ENCODE results near the gene CDC42SE1.
A peak's percentile ranks its signal among the peaks of the same experiment; 100 is the strongest.

The CDC42SE1 gene

GRCh38 chr1:151007853-151008243 is 51.6 kb downstream of the CDC42SE1 start:
- Histone ChIP-seq H3K4me1 (ENCODE audit: low read depth, poor library complexity, severe bottlenecking) (peaks cover 64% of the 10 kb centered on the region), H3K9ac (peak overlapping the region; percentile 65), H3K27ac (peak overlapping the region; percentile 68), H3K4me2 (peak overlapping the region; percentile 73), H4K20me1 (ENCODE audit: insufficient read depth) (no peaks in the 10 kb centered on the region), H2AFZ (ENCODE audit: low read depth) (peak overlapping the region; percentile 84), H3K79me2 (ENCODE audit: insufficient read depth, low read depth) (no peaks in the 10 kb centered on the region), H3K27me3 (ENCODE audit: insufficient read depth, low read depth) (no peaks in the 10 kb centered on the region), H3K4me3 (IDR thresholded peaks at IDR 0.05; ENCODE audit: insufficient read depth, low read depth, low read length) (no peak overlapping the region), H3K36me3 (ENCODE audit: insufficient read depth) (no peaks in the 10 kb centered on the region)
- no peak for TF ChIP-seq CTCF (conservative IDR thresholded peaks at IDR 0.05; ENCODE audit: low read depth, low read length)

GRCh38 chr1:151006327-151007052 is 52.9 kb downstream of the CDC42SE1 start, which contains the start of gene MINDY1:
MINDY1 (minus strand) TSS chr1:151006902; CDS start chr1:151002617, 4,285 bp downstream.
- Histone ChIP-seq H3K4me1 (ENCODE audit: low read depth, poor library complexity, severe bottlenecking) (peaks cover 63% of the 10 kb centered on the region), H2AFZ (ENCODE audit: low read depth) (peak within 1 kb of the TSS; percentile 84), H3K27ac (peak within 1 kb of the TSS; percentile 68), H3K4me2 (peak within 1 kb of the TSS; percentile 73), H3K4me3 (IDR thresholded peaks at IDR 0.05; ENCODE audit: insufficient read depth, low read depth, low read length) (no peak within 1 kb of the TSS), H3K27me3 (ENCODE audit: insufficient read depth, low read depth) (no peaks in the 10 kb centered on the region; the same call in 1 of the 2 replicates), H3K79me2 (ENCODE audit: insufficient read depth, low read depth) (no peaks in the 10 kb centered on the region), H3K36me3 (ENCODE audit: insufficient read depth) (no peaks in the 10 kb centered on the region), H4K20me1 (ENCODE audit: insufficient read depth) (no peaks in the 10 kb centered on the region), H3K9ac (peak within 1 kb of the TSS; percentile 65)
- peak; percentile 50 for TF ChIP-seq CTCF (conservative IDR thresholded peaks at IDR 0.05; ENCODE audit: low read depth, low read length)

GRCh38 chr1:151005729-151006319 is 53.6 kb downstream of the CDC42SE1 start:
- Histone ChIP-seq H3K4me1 (ENCODE audit: low read depth, poor library complexity, severe bottlenecking) (peaks cover 57% of the 10 kb centered on the region), H3K27ac (peak overlapping the region; percentile 68), H2AFZ (ENCODE audit: low read depth) (peak overlapping the region; percentile 84), H3K4me3 (IDR thresholded peaks at IDR 0.05; ENCODE audit: insufficient read depth, low read depth, low read length) (no peak overlapping the region), H3K4me2 (peak overlapping the region; percentile 73), H3K27me3 (ENCODE audit: insufficient read depth, low read depth) (no peaks in the 10 kb centered on the region; the same call in 1 of the 2 replicates), H4K20me1 (ENCODE audit: insufficient read depth) (no peaks in the 10 kb centered on the region), H3K9ac (peak overlapping the region; percentile 46; the same call in 1 of the 2 replicates), H3K36me3 (ENCODE audit: insufficient read depth) (no peaks in the 10 kb centered on the region), H3K79me2 (ENCODE audit: insufficient read depth, low read depth) (no peaks in the 10 kb centered on the region)
- TF ChIP-seq CTCF (conservative IDR thresholded peaks at IDR 0.05; ENCODE audit: low read depth, low read length): no peak

GRCh38 chr1:151003180-151003579 is 56.2 kb downstream of the CDC42SE1 start:
- Histone ChIP-seq H3K4me2 (no peak overlapping the region), H3K4me3 (IDR thresholded peaks at IDR 0.05; ENCODE audit: insufficient read depth, low read depth, low read length) (no peak overlapping the region), H2AFZ (ENCODE audit: low read depth) (no peak overlapping the region), H3K27ac (no peak overlapping the region), H4K20me1 (ENCODE audit: insufficient read depth) (no peaks in the 10 kb centered on the region), H3K4me1 (ENCODE audit: low read depth, poor library complexity, severe bottlenecking) (peaks cover 38% of the 10 kb centered on the region), H3K79me2 (ENCODE audit: insufficient read depth, low read depth) (no peaks in the 10 kb centered on the region), H3K9ac (no peak overlapping the region), H3K27me3 (ENCODE audit: insufficient read depth, low read depth) (no peaks in the 10 kb centered on the region; the same call in 1 of the 2 replicates), H3K36me3 (ENCODE audit: insufficient read depth) (no peaks in the 10 kb centered on the region)
- no peak for TF ChIP-seq CTCF (conservative IDR thresholded peaks at IDR 0.05; ENCODE audit: low read depth, low read length)
